NCI-H524 treated with DMSO at 0.1 percent for 48 hours (cell line): ENCODE results near the gene SPNS3.
A peak's percentile ranks its signal among the peaks of the same experiment; 100 is the strongest.

Experiments used
- DNase-seq: peaks from one replicate; lab custom pipeline; 2025; lab: John Stamatoyannopoulos, UW

The SPNS3 gene

GRCh38 chr17:4427505-4427904 lies 6.2 kb upstream of the SPNS3 start:
- DNase-seq = no peak

GRCh38 chr17:4436381-4436780 lies 2.6 kb downstream of the SPNS3 start:
- no peak for DNase-seq

- DNase-seq = no peak
These were observed 3.1 kb downstream of the SPNS3 start for GRCh38 chr17:4436846-4437245.

GRCh38 chr17:4438162-4438944 lies 4.6 kb downstream of the SPNS3 start:
- no peak for DNase-seq

GRCh38 chr17:4440021-4440420 lies 6.3 kb downstream of the SPNS3 start:
- DNase-seq = no peak

GRCh38 chr17:4440690-4441686 lies 7.2 kb downstream of the SPNS3 start:
- DNase-seq = no peak

- no peak for DNase-seq
These were observed 8.8 kb downstream of the SPNS3 start for GRCh38 chr17:4442582-4442981.

- DNase-seq = no peak
These were observed 9.7 kb downstream of the SPNS3 start for GRCh38 chr17:4443476-4443875.

- peak; percentile 45 for DNase-seq
These were observed 11.2 kb downstream of the SPNS3 start for GRCh38 chr17:4444782-4445473.

GRCh38 chr17:4445731-4446130 lies 12.0 kb downstream of the SPNS3 start:
- DNase-seq = no peak

GRCh38 chr17:4446326-4447071 lies 12.8 kb downstream of the SPNS3 start:
- no peak for DNase-seq

- DNase-seq = no peak
These were observed 14.6 kb downstream of the SPNS3 start for GRCh38 chr17:4448197-4448980.

GRCh38 chr17:4449736-4450135 lies 16.0 kb downstream of the SPNS3 start:
- no peak for DNase-seq

- DNase-seq = no peak
These were observed 17.1 kb downstream of the SPNS3 start for GRCh38 chr17:4450710-4451316.

GRCh38 chr17:4453812-4454591 lies 20.3 kb downstream of the SPNS3 start:
- DNase-seq = no peak

- no peak for DNase-seq
These were observed 26.9 kb downstream of the SPNS3 start for GRCh38 chr17:4460661-4461060.

GRCh38 chr17:4463818-4464476 lies 30.2 kb downstream of the SPNS3 start:
- DNase-seq = no peak

- DNase-seq = no peak
These were observed 32.0 kb downstream of the SPNS3 start for GRCh38 chr17:4465786-4466185.

GRCh38 chr17:4467287-4467686 lies 33.5 kb downstream of the SPNS3 start:
- no peak for DNase-seq
